GM12892 (cell line): ENCODE measurements around the gene HPGDS.

Experiments used
- DNase-seq: peaks from one replicate; pipeline ENCODE4 v3.0.0; 2011; ENCODE audit not compliant: insufficient read length
- FAIRE-seq: peaks from 2 replicates; lab custom pipeline; 2011; peaks lifted over from hg19 to GRCh38; lab: Jason Lieb, UNC
- POLR2A ChIP-seq: IDR thresholded peaks from 2 replicates; pipeline ENCODE4 v1.6.1; 2011; ENCODE audit warnings: low read depth, low read length, control low read depth
- POLR2AphosphoS5 ChIP-seq: IDR thresholded peaks from 2 replicates; pipeline ENCODE4 v1.6.1; 2011; ENCODE audit warnings: low read depth, low read length, control low read depth
- TAF1 ChIP-seq: IDR thresholded peaks from 2 replicates; pipeline ENCODE4 v1.6.1; 2011; ENCODE audit warnings: low read depth, mild to moderate bottlenecking, control low read depth, low read length, borderline replicate concordance

HPGDS gene

GRCh38 chr4:94262163-94263016 lies 80.2 kb downstream of the HPGDS start:
- DNase-seq (no peak), FAIRE-seq (no peak)
- TF ChIP-seq POLR2A (no peak), TAF1 (no peak), POLR2AphosphoS5 (no peak)

GRCh38 chr4:94256828-94257227 lies 85.8 kb downstream of the HPGDS start:
- FAIRE-seq, result no peak
- no peak for DNase-seq
- TF ChIP-seq POLR2A (no peak), POLR2AphosphoS5 (no peak), TAF1 (no peak)

GRCh38 chr4:94256144-94256783 lies 86.4 kb downstream of the HPGDS start:
- FAIRE-seq (no peak), DNase-seq (no peak)
- TF ChIP-seq POLR2AphosphoS5, result no peak
- no peak for TF ChIP-seq TAF1
- TF ChIP-seq POLR2A, result no peak

GRCh38 chr4:94253036-94253435 lies 89.6 kb downstream of the HPGDS start:
- FAIRE-seq, result no peak
- no peak for TF ChIP-seq POLR2AphosphoS5
- TF ChIP-seq POLR2A, result no peak
- no peak for TF ChIP-seq TAF1
- no peak for DNase-seq

GRCh38 chr4:94251094-94251493 lies 91.5 kb downstream of the HPGDS start:
- no peak for TF ChIP-seq TAF1
- no peak for TF ChIP-seq POLR2A
- TF ChIP-seq POLR2AphosphoS5, result no peak
- FAIRE-seq (no peak), DNase-seq (no peak)
